ENCODE data around the gene MBNL2.

Gene MBNL2

GRCh38 chr13:97212004-97212403, 10.1 kb upstream of the MBNL2 start:
- DNase-seq: no peak

GRCh38 chr13:97212601-97213040, 9.5 kb upstream of the MBNL2 start:
- peak; percentile 44 for DNase-seq

GRCh38 chr13:97214921-97215320, 7.2 kb upstream of the MBNL2 start:
- no peak for DNase-seq

- DNase-seq: no peak
Observed at GRCh38 chr13:97215325-97215724, 6.8 kb upstream of the MBNL2 start.

- DNase-seq: no peak
Observed at GRCh38 chr13:97219226-97219625, 2.9 kb upstream of the MBNL2 start.

GRCh38 chr13:97220151-97220900, 1.8 kb upstream of the MBNL2 start:
- no peak for DNase-seq

- no peak for DNase-seq
Observed at GRCh38 chr13:97221046-97221445, 1.1 kb upstream of the MBNL2 start.

GRCh38 chr13:97221466-97221865, 667 bp upstream of the MBNL2 start:
- no peak for DNase-seq

- no peak for DNase-seq
Observed at GRCh38 chr13:97223037-97223710, 1.0 kb downstream of the MBNL2 start.

- DNase-seq: peak; percentile 38
Observed at GRCh38 chr13:97223711-97224541, 1.8 kb downstream of the MBNL2 start.

- DNase-seq: peak; percentile 5
Observed at GRCh38 chr13:97224544-97225300, 2.6 kb downstream of the MBNL2 start.

- no peak for DNase-seq
Observed at GRCh38 chr13:97225533-97225932, 3.4 kb downstream of the MBNL2 start.

GRCh38 chr13:97226013-97226412, 3.9 kb downstream of the MBNL2 start:
- no peak for DNase-seq

GRCh38 chr13:97226788-97227627, 4.9 kb downstream of the MBNL2 start:
- DNase-seq: no peak

GRCh38 chr13:97228850-97229521, 6.9 kb downstream of the MBNL2 start:
- DNase-seq: no peak

- DNase-seq: no peak
Observed at GRCh38 chr13:97229699-97230098, 7.6 kb downstream of the MBNL2 start.

GRCh38 chr13:97231118-97231828, 9.1 kb downstream of the MBNL2 start:
- no peak for DNase-seq

- DNase-seq: no peak
Observed at GRCh38 chr13:97231829-97232196, 9.7 kb downstream of the MBNL2 start.

GRCh38 chr13:97233499-97233898, 11.4 kb downstream of the MBNL2 start:
- DNase-seq: no peak

- DNase-seq: no peak
Observed at GRCh38 chr13:97234236-97234635, 12.1 kb downstream of the MBNL2 start.

GRCh38 chr13:97234742-97235141, 12.6 kb downstream of the MBNL2 start:
- DNase-seq: no peak
